ENCODE measurements around the gene SYNPO.

The SYNPO gene

GRCh38 chr5:150638488-150639376 is 1.7 kb upstream of the SYNPO start:
- TF ChIP-seq, protein P1, sequence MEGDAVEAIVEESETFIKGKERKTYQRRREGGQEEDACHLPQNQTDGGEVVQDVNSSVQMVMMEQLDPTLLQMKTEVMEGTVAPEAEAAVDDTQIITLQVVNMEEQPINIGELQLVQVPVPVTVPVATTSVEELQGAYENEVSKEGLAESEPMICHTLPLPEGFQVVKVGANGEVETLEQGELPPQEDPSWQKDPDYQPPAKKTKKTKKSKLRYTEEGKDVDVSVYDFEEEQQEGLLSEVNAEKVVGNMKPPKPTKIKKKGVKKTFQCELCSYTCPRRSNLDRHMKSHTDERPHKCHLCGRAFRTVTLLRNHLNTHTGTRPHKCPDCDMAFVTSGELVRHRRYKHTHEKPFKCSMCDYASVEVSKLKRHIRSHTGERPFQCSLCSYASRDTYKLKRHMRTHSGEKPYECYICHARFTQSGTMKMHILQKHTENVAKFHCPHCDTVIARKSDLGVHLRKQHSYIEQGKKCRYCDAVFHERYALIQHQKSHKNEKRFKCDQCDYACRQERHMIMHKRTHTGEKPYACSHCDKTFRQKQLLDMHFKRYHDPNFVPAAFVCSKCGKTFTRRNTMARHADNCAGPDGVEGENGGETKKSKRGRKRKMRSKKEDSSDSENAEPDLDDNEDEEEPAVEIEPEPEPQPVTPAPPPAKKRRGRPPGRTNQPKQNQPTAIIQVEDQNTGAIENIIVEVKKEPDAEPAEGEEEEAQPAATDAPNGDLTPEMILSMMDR (IDR thresholded peaks at IDR 0.05; ENCODE audit: low read depth, low read length, missing control alignments), result no peak
- in situ Hi-C loops (cut with HindIII; ENCODE audit: low pct_ligation_motif_present, low sequenced_read_pairs), result no loop called here

GRCh38 chr5:150639377-150639692 is 1.1 kb upstream of the SYNPO start:
- H3K4me3 ChIP-seq (ENCODE audit: low read depth, low read length), result no peak overlapping the region
- no peak for DNase-seq
- no peak overlapping the region for H3K27ac ChIP-seq
- no peaks in the 10 kb centered on the region for H3K36me3 ChIP-seq (replicated peaks)
- in situ Hi-C loops (cut with HindIII; ENCODE audit: low pct_ligation_motif_present, low sequenced_read_pairs), result no loop called here
- TF ChIP-seq, protein P1 (IDR thresholded peaks at IDR 0.05; ENCODE audit: low read depth, low read length, missing control alignments), result no peak
- no peaks in the 10 kb centered on the region for H3K27me3 ChIP-seq (replicated peaks)

More at GRCh38 chr5:150638488-150639376, 1.7 kb upstream of the SYNPO start:
- Histone ChIP-seq H3K27me3 (replicated peaks) (no peaks in the 10 kb centered on the region), H3K27ac (no peak overlapping the region), H3K4me3 (ENCODE audit: low read depth, low read length) (no peak overlapping the region), H3K36me3 (replicated peaks) (no peaks in the 10 kb centered on the region)
- no peak for DNase-seq

DNA sequence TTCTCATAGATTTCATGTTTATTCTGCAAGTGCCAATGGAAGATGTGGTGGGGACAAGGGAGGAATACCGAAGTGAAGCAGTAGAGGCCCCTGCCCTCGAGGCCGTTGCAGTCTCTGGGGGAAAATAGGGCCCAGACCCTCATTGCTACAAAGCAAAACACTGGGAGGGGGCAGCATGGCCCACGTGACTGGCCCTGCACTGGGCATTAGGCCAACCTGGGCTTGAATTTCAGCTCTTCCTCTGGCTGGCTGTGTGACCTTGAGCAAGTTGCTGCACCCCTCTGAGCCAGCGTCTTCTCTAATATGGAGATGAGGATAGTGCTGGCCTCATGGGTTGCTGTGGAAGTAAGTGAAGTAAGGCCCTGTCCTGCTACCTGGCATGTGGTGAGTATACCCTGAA is 709 bp upstream of the SYNPO start:
- Histone ChIP-seq H3K4me3 (ENCODE audit: low read depth, low read length) (no peak overlapping the region), H3K36me3 (replicated peaks) (no peaks in the 10 kb centered on the region), H3K27ac (no peak overlapping the region), H3K27me3 (replicated peaks) (no peaks in the 10 kb centered on the region)
- TF ChIP-seq, protein P1 (IDR thresholded peaks at IDR 0.05; ENCODE audit: low read depth, low read length, missing control alignments), result no peak
- in situ Hi-C loops (cut with HindIII; ENCODE audit: low pct_ligation_motif_present, low sequenced_read_pairs), result no loop called here
- no peak for DNase-seq

DNA sequence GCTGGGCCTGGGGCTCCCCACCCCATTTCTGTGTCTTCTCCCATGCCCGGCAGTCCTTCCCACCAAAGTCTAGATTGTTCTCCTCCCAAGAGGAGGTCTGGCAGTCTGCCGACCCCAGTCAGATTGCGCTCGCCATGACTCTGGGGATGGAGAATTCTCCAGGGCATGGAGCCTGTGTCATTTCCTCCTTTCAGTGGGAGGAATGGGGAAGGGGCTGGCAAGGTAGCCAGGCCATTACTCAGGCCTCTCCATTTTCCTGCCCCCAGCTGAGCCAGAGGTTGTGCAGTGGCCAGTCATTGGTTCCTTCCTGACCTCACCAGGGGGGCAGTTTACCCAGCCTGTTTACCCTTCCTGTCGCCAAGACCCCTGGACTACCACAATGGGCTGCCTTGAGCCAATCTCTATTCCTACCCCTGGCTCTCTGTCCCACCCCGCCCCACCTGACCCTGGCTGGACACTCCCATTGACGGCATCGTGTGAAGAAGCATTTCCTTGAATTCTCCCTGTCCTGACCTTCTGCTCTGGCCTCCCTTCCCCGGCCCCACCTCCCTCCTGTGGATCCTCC is 628 bp downstream of the SYNPO start:
- TF ChIP-seq, protein P1 (IDR thresholded peaks at IDR 0.05; ENCODE audit: low read depth, low read length, missing control alignments), result no peak
- in situ Hi-C loops (cut with HindIII; ENCODE audit: low pct_ligation_motif_present, low sequenced_read_pairs), result no loop called here
- H3K27ac ChIP-seq, result peak overlapping the region; percentile 87
- peak; percentile 63 for DNase-seq
- H3K4me3 ChIP-seq (ENCODE audit: low read depth, low read length), result peak overlapping the region; percentile 49
- H3K36me3 ChIP-seq (replicated peaks), result no peaks in the 10 kb centered on the region
- no peaks in the 10 kb centered on the region for H3K27me3 ChIP-seq (replicated peaks)

- H3K27ac ChIP-seq, result peak overlapping the region; percentile 87
Observed at GRCh38 chr5:150641824-150642566, 1.5 kb downstream of the SYNPO start.

More at GRCh38 chr5:150641824-150642566, 1.5 kb downstream of the SYNPO start:
- H3K27me3 ChIP-seq (replicated peaks), result no peaks in the 10 kb centered on the region
- DNase-seq, result no peak
- H3K36me3 ChIP-seq (replicated peaks), result no peaks in the 10 kb centered on the region
- H3K4me3 ChIP-seq (ENCODE audit: low read depth, low read length), result peak overlapping the region; percentile 49
- in situ Hi-C loops (cut with HindIII; ENCODE audit: low pct_ligation_motif_present, low sequenced_read_pairs), result no loop called here
- TF ChIP-seq, protein P1 (IDR thresholded peaks at IDR 0.05; ENCODE audit: low read depth, low read length, missing control alignments), result no peak
